GM21515 (cell line): ENCODE measurements around the gene MED12L.
"Not testable (repeated sequence)": the region's sequence is repeated elsewhere in the genome, so short reads cannot be mapped to it uniquely, and the experiment has no call there.

ENCODE experiments used
- ATAC-seq: cut with Tn5 transposase; IDR thresholded peaks from one replicate; pipeline ENCODE4 v1.9.1; 2021; ENCODE audit not compliant: unreplicated experiment

The MED12L gene, protein sequence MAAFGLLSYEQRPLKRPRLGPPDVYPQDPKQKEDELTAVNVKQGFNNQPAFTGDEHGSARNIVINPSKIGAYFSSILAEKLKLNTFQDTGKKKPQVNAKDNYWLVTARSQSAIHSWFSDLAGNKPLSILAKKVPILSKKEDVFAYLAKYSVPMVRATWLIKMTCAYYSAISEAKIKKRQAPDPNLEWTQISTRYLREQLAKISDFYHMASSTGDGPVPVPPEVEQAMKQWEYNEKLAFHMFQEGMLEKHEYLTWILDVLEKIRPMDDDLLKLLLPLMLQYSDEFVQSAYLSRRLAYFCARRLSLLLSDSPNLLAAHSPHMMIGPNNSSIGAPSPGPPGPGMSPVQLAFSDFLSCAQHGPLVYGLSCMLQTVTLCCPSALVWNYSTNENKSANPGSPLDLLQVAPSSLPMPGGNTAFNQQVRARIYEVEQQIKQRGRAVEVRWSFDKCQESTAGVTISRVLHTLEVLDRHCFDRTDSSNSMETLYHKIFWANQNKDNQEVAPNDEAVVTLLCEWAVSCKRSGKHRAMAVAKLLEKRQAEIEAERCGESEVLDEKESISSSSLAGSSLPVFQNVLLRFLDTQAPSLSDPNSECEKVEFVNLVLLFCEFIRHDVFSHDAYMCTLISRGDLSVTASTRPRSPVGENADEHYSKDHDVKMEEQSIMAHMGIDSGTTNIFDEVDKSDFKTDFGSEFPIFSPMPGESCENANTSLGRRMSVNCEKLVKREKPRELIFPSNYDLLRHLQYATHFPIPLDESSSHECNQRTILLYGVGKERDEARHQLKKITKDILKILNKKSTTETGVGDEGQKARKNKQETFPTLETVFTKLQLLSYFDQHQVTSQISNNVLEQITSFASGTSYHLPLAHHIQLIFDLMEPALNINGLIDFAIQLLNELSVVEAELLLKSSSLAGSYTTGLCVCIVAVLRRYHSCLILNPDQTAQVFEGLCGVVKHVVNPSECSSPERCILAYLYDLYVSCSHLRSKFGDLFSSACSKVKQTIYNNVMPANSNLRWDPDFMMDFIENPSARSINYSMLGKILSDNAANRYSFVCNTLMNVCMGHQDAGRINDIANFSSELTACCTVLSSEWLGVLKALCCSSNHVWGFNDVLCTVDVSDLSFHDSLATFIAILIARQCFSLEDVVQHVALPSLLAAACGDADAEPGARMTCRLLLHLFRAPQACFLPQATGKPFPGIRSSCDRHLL (N-terminal part only)

DNA sequence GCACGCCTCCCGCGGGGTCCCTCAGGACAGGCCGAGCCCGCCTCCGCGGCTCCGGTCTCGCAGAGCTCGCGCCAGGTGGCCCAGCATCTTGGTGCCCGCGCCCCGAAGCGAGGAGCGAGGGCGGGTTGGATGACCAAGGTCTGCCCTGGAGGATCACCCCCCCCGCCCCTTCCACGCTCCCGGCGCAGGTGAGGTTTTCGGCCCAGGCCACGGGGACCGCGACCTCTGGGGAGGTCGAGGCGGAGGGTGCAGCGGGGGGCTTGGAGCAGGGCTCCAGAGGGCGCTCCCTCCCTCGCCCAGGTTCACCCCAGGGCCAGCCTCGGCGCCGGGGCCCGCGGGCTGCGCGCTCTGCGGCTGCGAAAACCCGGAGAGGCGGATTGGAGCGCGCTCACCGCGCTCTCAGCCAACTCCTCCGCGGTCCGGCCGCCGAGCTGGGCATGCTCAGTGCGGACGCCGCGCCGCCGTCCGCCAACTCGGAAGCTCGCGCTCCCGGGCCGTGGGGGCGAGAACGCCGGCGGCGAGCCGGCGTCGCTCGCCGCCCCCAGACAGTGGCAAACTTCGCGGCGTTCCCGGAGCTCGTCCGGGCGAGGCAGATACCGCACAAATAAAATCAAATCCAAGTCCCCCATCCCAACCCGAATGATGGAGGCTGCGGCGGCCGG, at the start of gene MED12L:
TSS of gene MED12L (plus strand) at position 438 of the 662 bp plus-strand sequence. CDS start 1,263 bp downstream, outside the sequence.
- peak; percentile 77 for ATAC-seq

DNA sequence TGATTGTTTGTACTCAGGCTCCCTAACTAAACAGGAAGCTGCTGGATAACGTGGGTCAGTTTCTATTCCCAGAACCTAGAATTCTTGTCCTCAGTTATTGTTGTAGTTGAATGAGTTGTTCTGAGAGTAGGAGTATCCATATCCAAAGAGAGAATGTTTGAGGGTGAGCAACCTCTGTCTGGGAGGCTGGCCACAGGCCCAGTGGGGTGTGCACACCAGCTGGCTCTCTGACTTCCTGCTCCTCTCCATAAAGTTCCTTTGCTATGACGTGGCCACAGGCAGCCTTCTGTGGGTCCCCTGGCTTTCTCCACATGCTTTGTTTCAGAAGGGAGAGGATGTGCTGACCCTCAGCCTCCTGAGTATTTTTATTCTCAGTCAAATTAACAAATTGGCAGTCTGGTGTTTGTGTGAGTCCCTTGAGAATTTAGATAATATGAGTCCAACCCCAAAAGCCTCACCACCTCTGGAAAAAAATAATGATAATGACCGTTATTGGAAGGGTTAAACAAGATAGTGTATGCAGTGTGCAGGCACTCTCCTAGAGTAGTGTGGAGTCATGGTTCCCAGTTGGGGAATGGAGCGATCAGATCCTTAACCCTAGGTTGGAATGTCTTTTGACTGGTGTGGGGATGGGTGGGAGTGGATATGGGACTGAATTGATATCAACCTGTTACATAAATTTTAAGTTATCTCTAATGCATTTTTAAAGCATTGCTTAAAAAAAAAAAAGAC, 47.6 kb upstream of the MED12L start:
- ATAC-seq, result no peak

DNA sequence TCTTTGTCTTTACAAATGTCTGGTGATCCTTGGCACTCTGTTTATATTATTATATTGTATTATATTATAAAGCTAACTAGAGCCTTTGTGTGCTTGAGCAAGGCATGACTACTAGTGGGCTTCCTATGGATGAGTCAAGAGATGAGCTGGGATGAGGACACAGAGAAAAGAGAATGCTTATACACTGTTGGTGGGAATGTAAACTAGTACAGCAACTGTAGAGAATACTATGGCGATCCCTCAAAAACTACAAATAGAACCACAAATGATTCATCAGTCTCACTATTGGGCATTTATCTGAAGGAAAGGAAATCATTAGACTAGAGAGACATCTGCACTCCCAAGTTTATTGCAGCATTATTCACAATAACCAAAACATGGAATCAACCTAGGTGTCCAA, 40.8 kb upstream of the MED12L start:
- ATAC-seq, result no peak

DNA sequence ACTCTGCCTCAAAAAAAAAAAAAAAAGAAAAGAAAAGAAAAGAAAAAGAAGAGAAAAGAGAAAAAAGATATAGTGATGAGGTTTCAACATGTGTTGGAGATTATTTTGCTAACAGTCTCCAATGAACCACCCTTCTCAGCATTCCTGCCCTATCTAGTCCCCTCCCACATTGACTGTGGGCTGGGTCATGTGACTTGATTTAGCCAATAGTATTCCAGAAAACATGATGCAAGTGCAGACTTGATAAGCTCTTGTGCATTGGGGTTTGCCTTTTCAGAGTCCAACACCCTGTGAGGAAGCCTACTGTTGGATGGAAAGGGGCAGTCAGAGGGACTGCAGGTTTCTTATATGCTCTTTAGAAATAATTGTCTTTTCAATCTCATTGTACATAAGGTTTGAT, 37.8 kb upstream of the MED12L start:
- no peak for ATAC-seq

DNA sequence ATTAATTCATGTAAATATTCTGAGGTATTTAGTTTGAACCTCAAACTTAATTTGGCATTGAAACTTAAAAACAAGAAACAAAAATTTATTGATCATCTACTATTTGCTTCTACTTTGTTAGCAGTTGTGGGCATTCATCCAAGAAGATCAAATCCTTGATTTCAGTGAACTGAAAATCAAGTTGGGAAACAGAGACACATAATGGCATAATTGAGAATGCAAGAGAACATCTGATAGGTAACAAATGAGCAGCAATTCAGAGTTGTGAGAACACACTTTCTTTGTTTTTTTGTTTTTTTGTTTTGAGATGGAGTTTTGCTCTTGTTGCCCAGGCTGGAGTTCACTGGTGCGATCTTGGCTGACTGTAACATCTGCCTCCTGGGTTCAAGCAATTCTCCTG, 33.9 kb upstream of the MED12L start:
- no peak for ATAC-seq

DNA sequence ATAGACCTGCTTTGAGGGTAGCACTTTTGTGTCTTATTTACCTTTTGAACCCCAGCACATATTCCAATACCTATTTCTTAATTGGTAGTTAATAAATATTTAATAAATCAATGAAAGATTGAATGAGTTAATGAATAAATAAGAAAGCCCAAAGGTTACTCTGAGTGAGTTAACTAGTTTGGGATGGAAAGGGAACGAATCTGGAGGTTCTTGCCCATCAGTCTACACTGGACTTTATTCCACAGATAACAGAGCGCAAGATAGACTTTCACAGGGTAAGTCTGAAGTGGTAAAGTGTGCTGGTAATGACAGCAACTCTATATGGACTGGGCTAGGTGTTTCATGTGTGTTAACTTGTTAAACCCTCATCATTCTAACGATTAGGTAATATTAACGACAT, 33.1 kb upstream of the MED12L start:
- no peak for ATAC-seq

DNA sequence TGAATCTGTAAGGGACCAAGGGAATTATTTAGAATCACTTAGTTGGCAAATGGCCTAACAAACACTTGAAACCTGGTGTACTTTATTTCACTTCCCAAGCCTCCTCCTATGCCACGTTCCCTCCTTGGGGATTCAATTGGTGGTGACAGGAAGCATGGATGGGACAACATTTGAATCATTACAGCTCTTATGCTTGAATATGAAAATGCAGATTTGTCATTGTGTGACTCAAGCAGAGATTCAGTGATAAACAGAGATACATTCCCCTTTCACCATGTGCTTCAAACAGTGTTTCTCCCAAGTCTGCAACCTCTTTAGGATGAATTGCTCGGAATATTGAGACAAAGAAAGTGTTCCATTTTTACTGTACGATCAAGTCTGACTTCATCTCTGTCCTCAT, 32.7 kb upstream of the MED12L start:
- ATAC-seq, result no peak

DNA sequence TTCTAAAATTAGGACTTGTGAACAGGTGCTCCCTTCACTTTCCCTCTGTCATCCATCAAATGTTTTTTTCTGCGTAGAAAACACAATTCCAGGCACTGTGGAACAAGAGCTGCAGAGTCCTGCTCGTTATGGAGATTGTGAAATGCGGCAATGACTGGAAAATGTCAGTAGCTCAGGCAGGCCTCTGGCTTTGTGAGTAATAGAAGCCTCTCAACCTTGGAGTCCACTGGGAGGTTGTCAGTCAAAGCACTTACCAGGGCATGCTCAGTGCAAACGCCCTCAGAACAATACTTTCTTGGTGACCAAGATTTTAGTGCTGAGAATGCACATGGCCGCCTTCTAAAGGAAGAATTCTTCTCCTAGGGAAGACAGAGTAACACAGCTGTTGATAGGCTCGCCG, 26.7 kb upstream of the MED12L start:
- no peak for ATAC-seq

DNA sequence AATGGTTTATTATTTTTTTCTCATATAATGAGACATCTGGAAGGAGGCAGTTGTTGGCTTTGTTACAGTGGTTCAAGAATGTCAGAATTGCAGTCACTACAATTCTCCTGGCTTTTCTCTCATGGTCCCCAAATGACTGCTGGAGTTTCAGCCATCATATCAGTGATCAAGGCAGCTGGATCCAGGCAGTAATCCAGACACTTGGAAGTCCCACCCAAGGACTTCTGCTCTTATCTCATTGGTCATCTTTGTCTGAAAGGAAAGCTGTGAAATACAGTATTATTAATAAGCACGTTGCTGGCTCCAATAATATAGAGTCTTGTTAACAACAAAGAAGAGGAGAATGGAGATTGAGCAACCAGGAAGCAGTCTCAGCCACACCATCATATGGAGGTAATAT, 22.9 kb upstream of the MED12L start:
- no peak for ATAC-seq

DNA sequence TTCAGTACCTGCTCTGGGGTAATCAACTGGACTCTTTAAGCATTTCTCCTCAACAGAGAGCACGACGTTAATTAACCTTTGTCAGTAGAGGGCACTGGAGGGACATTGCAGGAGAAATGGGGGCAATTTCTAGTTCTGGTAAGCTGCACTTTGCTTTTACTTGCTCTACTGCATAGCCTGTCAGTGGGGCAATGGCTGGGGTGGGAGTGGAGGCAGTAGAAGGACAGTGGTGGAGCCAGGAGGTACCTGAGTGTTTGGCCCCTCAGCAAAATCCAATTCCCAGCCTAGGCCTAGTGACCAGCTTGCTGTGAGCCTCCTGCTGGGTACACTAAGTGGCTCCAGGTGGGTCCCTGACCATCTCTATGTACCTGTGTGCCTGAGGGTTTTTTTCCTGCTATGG, 18.3 kb upstream of the MED12L start:
- no peak for ATAC-seq

DNA sequence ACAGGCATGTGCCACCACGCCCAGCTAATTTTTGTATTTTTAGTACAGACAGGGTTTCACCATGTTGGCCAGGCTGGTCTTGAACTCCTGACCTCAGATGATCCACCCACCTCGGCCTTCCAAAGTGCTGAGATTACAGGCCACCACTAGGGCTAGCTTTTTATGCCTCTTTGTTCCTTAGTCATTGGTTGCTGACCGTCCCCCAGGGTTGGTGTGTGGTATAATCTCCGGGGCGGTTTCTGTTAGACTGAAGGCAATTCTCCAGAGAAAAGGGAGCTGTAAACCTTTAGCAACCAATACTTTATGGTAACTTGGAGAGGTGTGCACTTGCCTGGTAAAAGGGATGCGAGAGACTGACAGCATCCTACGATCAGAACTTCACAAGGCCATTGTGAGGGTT, 12.6 kb upstream of the MED12L start:
- ATAC-seq, result not testable (repeated sequence)

DNA sequence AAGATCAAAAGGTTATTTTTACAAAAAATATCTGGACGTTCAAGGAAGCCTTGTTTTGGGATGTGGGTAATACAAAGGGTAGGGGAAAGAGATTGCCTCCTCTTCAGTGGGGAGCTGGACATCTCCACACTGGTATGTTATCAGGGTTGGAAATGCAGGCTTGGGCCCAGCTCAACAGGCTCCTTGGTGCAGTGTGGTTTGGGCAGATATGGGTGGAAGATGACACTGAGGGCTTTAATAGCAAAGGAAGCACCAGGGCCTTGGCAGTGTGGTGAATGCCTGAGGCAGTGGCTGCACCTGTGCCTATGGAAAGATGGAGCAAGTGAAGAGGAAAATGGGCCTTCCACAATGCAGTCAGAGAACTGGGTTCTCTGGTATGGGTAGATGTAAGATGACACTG, 11.2 kb upstream of the MED12L start:
- no peak for ATAC-seq

DNA sequence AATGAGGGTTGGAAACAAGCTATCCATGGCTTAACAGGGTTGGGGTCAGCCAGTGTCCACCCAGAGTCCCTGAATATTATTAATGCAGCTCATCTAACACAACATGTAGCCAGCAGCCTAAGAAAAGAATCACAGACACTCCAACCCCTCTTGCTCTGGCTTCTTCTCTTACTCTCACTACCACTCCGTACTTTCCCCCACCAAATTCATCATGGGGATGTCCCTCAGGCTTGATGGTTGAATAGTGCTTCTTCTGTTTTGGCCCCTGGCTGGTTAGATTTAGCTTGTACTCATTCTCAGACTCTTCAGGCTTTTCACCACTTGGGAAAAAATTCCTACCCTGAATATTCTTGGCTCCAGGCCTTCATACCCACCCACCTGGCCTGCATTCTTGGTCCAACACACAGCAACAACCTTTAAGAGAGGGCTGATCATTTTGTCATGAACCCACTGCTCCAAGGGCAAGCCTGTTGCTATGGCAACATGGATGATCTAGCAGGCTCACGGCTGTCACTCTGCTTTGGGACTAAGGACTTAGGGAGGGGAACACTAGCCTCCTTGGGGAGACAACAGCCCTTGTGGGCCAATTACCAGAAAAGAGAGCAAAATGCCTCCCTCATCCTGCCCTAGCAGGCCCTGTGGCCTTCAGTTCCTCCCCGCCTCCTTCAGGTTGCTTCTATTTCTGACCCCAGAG, 9.4 kb upstream of the MED12L start:
- ATAC-seq, result no peak

DNA sequence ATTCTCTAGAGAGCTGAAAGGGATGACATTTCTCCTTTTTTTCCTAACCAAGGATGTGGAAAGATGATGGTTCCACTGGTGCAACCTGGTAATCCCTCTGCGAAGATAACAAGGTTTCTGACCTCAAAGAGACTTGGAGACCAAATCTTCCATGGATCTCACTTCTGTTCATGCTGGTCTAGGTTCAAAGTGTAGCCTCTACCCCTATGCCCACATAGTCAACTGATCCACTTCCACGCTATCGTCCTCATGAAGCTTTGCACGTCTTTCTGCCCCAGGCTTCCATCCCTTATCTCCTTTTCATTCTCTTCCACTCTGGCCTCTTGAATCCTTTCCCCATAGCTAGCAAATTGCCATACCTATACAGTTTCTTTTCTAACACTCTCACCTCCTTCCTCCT, 8.8 kb upstream of the MED12L start:
- no peak for ATAC-seq

DNA sequence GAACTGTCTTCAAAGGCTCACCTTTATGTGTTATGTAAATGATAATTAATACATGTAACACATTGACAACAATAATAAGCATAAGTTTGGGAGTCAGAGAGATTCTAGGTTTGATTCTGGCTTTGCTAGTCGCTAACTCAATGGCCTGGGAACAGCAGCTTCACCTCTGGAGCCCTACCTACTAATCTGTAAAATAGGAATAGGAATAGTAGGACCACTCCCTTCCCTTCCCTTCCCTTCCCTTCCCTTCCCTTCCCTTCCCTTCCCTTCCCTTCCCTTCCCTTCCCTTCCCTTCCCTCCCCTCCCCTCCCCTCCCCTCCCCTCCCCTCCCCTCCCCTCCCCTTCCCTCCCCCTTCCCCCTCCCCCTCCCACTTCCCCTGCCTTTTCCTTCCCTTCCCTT, 4.4 kb upstream of the MED12L start:
- ATAC-seq, result not testable (repeated sequence)

DNA sequence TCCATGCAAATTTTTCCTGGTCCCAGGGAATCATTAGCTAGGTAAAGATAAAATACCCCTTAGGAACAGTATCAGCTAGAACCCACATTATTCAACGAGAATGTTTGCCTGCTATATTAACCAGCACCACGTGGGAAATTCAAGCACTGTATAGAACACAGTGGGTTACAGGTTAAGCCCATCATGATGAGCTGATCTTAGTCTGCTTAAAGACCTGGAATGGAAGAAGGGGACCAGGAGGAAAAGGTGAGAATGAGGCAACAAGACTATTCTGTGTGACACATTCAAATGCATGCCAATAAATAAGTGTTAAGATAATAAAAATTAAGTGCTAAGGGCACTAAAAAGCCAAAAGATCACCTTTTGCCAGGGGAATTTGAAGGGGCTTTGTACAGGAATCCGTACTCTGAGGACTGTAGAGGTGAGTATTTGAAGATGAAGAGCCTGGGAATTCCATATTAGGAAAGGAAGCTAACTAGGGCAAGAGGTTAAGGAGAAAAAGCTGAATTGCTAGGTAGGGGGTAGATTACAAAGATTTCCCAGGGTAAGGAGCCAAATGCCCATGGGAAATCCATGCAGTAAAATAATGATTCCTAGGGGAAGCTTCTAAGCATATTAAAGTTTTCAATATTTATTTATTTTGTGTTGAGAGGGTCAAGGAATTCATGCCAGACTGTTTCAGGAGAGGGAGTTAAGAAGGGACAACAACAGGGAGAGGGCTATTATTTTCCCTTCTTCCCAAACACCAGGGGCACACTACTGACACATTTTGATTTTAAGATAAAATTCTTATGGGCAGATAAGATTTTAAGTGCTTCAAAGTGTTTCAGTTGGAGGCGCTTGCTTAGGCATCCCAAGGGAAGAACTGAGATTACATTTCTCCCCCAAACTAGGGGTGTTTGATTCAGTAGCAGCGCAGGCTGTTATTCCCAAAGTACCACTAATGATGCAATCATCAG, 2.3 kb upstream of the MED12L start:
- ATAC-seq, result no peak

DNA sequence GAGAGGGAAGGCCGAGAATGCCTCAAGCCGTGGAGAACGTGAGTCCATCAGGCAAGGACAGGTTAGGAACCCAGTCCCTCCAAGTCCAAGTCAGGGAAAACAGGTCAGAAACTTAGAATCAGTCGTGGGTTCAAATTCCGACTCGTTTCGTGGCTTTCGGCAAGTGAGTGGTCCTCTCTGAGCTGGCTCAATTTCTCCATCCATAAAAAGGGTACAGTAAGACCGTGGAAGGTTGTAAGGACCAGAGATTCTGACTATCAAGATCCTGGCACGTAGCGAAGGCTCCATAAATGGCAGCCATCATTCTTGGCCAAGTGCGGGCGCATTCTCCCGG, 604 bp upstream of the MED12L start:
- no peak for ATAC-seq

DNA sequence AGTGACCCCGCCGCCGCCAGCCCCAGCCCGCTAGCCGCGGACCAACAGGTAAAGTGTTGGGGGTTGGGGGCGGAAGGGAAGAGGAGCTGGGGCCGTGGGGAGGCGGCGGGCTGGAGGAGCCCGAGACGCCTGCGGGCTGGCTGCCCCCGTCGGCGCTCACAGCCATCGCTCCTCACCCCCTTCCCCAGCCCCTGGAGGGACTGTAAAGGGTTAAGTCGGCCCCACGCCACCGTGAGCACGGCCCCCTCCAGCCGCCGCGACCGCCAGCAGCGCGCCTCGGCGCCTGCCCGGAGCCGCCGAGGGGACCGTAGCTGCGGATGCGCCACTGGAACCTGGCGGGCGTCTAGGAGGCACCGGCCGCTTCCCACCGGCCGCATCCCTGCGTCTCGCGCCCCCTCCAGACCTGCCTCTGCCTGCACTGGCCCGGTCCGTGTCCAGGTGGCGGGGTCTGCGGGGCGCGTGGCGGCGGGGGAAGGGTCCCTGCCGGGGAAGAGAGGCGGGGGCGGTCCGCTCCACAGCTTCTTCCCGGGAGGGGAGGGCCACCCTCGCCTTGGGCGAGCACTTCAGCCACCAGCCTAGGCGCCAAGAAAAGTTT, 522 bp downstream of the MED12L start:
- no peak for ATAC-seq
